Stimulated activated CD8-positive, alpha-beta memory T cell treated with anti-CD3 and anti-CD28 coated beads, Interleukin-15, amount 100 ng/mL, for 24 hours (primary cell): ENCODE data around the gene AMMECR1.

Experiments used
- DNase-seq: peaks from one replicate; pipeline ENCODE4 v3.0.0-alpha.2; 2020; ENCODE audit warnings: low read depth

AMMECR1 gene

GRCh38 chrX:110311437-110312230 lies 6.3 kb downstream of the AMMECR1 start:
- no peak for DNase-seq

- DNase-seq, result no peak
These were observed 7.0 kb downstream of the AMMECR1 start for GRCh38 chrX:110310896-110311295.

GRCh38 chrX:110310000-110310790 lies 7.7 kb downstream of the AMMECR1 start:
- DNase-seq, result no peak

- DNase-seq, result no peak
These were observed 9.7 kb downstream of the AMMECR1 start for GRCh38 chrX:110308220-110308619.

GRCh38 chrX:110304884-110305283 lies 13.0 kb downstream of the AMMECR1 start:
- DNase-seq, result no peak

GRCh38 chrX:110304371-110304770 lies 13.5 kb downstream of the AMMECR1 start:
- no peak for DNase-seq

- DNase-seq, result no peak
These were observed 14.9 kb downstream of the AMMECR1 start for GRCh38 chrX:110302975-110303374.

- DNase-seq, result no peak
These were observed 16.7 kb downstream of the AMMECR1 start for GRCh38 chrX:110301194-110301593.

GRCh38 chrX:110294087-110294486 lies 23.8 kb downstream of the AMMECR1 start:
- no peak for DNase-seq

GRCh38 chrX:110293658-110294057 lies 24.2 kb downstream of the AMMECR1 start:
- no peak for DNase-seq

GRCh38 chrX:110287605-110288004 lies 30.3 kb downstream of the AMMECR1 start:
- no peak for DNase-seq

- no peak for DNase-seq
These were observed 31.8 kb downstream of the AMMECR1 start for GRCh38 chrX:110286106-110286505.

- DNase-seq, result no peak
These were observed 33.7 kb downstream of the AMMECR1 start for GRCh38 chrX:110284159-110284558.

- DNase-seq, result no peak
These were observed 35.0 kb downstream of the AMMECR1 start for GRCh38 chrX:110282922-110283321.

- no peak for DNase-seq
These were observed 36.5 kb downstream of the AMMECR1 start for GRCh38 chrX:110281377-110281776.

GRCh38 chrX:110280954-110281353 lies 36.9 kb downstream of the AMMECR1 start:
- no peak for DNase-seq

GRCh38 chrX:110277609-110278008 lies 40.3 kb downstream of the AMMECR1 start:
- no peak for DNase-seq

GRCh38 chrX:110276778-110277177 lies 41.1 kb downstream of the AMMECR1 start:
- DNase-seq, result no peak

GRCh38 chrX:110268886-110269285 lies 49.0 kb downstream of the AMMECR1 start:
- no peak for DNase-seq

- DNase-seq, result no peak
These were observed 49.5 kb downstream of the AMMECR1 start for GRCh38 chrX:110268395-110268794.

- no peak for DNase-seq
These were observed 50.0 kb downstream of the AMMECR1 start for GRCh38 chrX:110267874-110268273.

GRCh38 chrX:110265661-110266060 lies 52.2 kb downstream of the AMMECR1 start:
- DNase-seq, result no peak

- DNase-seq, result no peak
These were observed 58.8 kb downstream of the AMMECR1 start for GRCh38 chrX:110259117-110259516.
